22Rv1 (cell line): ENCODE measurements around the gene LARP4.

Experiments used
- ZFX ChIP-seq: fragments of 450-650 bp; IDR thresholded peaks from 2 replicates; pipeline ENCODE4 v1.6.1; 2017; ENCODE audit warnings: antibody characterized with exemption, borderline replicate concordance
- TF ChIP-seq, protein P1 (sequence below): fragments of 450-650 bp; IDR thresholded peaks from 2 replicates; pipeline ENCODE4 v1.5.1; 2017; ENCODE audit warnings: mild to moderate bottlenecking

GRCh38 chr12:50355365-50355764, 45.3 kb upstream of the LARP4 start:
- TF ChIP-seq, protein P1, sequence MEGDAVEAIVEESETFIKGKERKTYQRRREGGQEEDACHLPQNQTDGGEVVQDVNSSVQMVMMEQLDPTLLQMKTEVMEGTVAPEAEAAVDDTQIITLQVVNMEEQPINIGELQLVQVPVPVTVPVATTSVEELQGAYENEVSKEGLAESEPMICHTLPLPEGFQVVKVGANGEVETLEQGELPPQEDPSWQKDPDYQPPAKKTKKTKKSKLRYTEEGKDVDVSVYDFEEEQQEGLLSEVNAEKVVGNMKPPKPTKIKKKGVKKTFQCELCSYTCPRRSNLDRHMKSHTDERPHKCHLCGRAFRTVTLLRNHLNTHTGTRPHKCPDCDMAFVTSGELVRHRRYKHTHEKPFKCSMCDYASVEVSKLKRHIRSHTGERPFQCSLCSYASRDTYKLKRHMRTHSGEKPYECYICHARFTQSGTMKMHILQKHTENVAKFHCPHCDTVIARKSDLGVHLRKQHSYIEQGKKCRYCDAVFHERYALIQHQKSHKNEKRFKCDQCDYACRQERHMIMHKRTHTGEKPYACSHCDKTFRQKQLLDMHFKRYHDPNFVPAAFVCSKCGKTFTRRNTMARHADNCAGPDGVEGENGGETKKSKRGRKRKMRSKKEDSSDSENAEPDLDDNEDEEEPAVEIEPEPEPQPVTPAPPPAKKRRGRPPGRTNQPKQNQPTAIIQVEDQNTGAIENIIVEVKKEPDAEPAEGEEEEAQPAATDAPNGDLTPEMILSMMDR = no peak
- no peak for TF ChIP-seq ZFX
